ENCODE data around the gene LAMC1. TPM values are rescaled to one million over a fixed set of nuclear protein-coding genes. Genes with fewer than 3 reads are reported as not detected.
"Not testable (repeated sequence)": the region's sequence is repeated elsewhere in the genome, so short reads cannot be mapped to it uniquely, and the experiment has no call there.

LAMC1 gene
- total RNA-seq, 8 experiments from 2014 or later: 20.1 to 363 (median 140) TPM

- in situ Hi-C loops (cut with MboI; ENCODE audit: low pct_unique_long_range_greater_than_20kb in 2 of 9, low sequenced_read_pairs in 9 of 9, unreplicated experiment in 9 of 9): no loop called here
Measured at GRCh38 chr1:183140633-183141032, 117.4 kb downstream of the LAMC1 start.

DNA sequence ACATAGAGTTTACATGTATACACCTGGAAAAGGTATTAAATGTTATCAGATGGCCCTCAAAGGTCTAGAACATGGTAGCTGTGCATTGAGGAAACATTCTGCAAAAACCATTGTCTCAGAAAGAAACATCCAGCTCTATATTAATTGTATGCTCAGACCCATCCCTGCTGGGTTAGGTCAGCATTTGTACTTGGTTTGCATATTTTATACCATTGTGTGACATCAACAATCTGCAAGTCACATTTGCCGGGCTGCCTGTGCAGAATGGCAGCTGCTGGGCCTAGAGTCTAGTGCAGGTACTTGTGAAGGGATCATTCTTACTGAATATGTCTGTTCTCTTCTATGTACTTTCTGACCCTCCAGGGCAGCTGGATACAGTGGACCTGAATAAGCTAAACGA lies 119.0 kb downstream of the LAMC1 start:
- peaks cover 4 to 8% of the 10 kb centered on the region in 2 donors for H3K4me1 ChIP-seq (replicated peaks in 1 of 2)
- no peak overlapping the region for H3K27ac ChIP-seq
- in situ Hi-C loops (cut with MboI; ENCODE audit: low pct_unique_long_range_greater_than_20kb in 2 of 9, low sequenced_read_pairs in 9 of 9, unreplicated experiment in 9 of 9): no loop called here
- H3K4me3 ChIP-seq: no peak overlapping the region
- 0 to 95% (median 81%) methylated on average over 1 to 2 of the region's 2 CpGs; no CpG with 5 or more reads in 4 of the 10 experiments for WGBS, 10 experiments
- ATAC-seq (replicated peaks in 6 of 8): peak in 6 of 8 experiments; percentile 59 to 89 (median 71)

More at GRCh38 chr1:183140633-183141032, 117.4 kb downstream of the LAMC1 start:
- ATAC-seq (replicated peaks in 6 of 8): no peak
- Histone ChIP-seq H3K27ac (no peak overlapping the region), H3K4me3 (no peak overlapping the region), H3K4me1 (replicated peaks in 1 of 2) (peaks cover 4 to 8% of the 10 kb centered on the region in 2 donors)

DNA sequence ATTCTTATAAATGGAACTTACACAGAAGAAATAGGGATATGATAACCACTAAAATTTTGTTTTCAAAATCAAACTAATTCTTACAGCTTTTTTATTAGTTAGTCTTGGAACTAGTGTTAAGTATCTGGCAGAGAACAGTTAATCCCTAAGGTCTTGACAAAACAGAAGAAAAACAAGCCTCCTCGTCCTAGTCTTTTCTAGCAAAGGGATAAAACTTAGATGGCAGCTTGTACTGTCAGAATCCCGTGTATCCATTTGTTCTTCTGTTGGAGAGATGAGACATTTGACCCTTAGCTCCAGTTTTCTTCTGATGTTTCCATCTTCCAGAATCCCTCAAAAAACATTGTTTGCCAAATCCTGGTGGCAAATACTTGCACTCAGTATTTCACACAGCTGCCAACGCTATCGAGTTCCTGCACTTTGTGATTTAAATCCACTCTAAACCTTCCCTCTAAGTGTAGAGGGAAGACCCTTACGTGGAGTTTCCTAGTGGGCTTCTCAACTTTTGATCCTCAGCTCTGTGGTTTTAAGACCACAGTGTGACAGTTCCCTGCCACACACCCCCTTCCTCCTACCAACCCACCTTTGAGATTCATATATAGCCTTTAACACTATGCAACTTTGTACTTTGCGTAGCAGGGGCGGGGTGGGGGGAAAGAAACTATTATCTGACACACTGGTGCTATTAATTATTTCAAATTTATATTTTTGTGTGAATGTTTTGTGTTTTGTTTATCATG lies 120.5 kb downstream of the LAMC1 start:
- Histone ChIP-seq H3K4me1 (replicated peaks in 1 of 2) (peaks cover 4 to 8% of the 10 kb centered on the region in 2 donors), H3K4me3 (no peak overlapping the region), H3K27ac (no peak overlapping the region)
- no peak for ATAC-seq (replicated peaks in 6 of 8)
- in situ Hi-C loops (cut with MboI; ENCODE audit: low pct_unique_long_range_greater_than_20kb in 2 of 9, low sequenced_read_pairs in 9 of 9, unreplicated experiment in 9 of 9): no loop called here
- 69 to 100% (median 93%) methylated on average over 3 to 7 of the region's 7 CpGs; no CpG with 5 or more reads in 1 of the 10 experiments for WGBS, 10 experiments

- Histone ChIP-seq H3K4me3 (no peak overlapping the region), H3K27ac (no peak overlapping the region), H3K4me1 (replicated peaks in 1 of 2) (peaks cover 0 to 8% of the 10 kb centered on the region in 2 donors)
- ATAC-seq (replicated peaks in 6 of 8): no peak
- in situ Hi-C loops (cut with MboI; ENCODE audit: low pct_unique_long_range_greater_than_20kb in 2 of 9, low sequenced_read_pairs in 9 of 9, unreplicated experiment in 9 of 9): no loop called here
- WGBS, 10 experiments: 40 to 100% (median 57%) methylated on average over 2 to 3 of the region's 3 CpGs; no CpG with 5 or more reads in 4 of the 10 experiments
Measured at GRCh38 chr1:183144752-183145151, 121.5 kb downstream of the LAMC1 start.

DNA sequence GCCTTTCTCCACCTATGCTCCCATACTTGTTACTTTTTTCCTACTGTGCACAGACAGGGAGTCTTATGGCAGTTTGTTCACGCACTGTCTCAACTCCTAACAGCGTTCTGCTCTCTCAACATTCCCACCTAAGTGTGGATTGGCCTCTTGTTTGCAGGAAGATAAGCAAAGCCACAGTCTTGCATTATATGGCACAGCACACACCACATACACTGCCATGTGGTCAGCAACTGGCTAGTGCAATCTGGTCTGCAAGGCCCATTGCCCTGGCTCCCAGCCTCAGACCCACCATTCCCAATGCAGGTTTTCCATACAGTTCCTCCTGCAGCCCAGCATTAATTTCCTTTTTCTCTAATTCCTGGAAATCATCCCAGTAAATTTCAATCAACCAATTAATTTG lies 124.5 kb downstream of the LAMC1 start:
- ATAC-seq (replicated peaks in 6 of 8): peak in 1 of 8 experiments; percentile 8
- in situ Hi-C loops (cut with MboI; ENCODE audit: low pct_unique_long_range_greater_than_20kb in 2 of 9, low sequenced_read_pairs in 9 of 9, unreplicated experiment in 9 of 9): no loop called here
- WGBS, 10 experiments: 73 to 100% (median 95%) methylated on average over 1 to 2 of the region's 2 CpGs; no CpG with 5 or more reads in 5 of the 10 experiments
- Histone ChIP-seq H3K4me1 (replicated peaks in 1 of 2) (no peaks in the 10 kb centered on the region), H3K4me3 (no peak overlapping the region), H3K27ac (no peak overlapping the region)

GRCh38 chr1:183148599-183148998 lies 125.4 kb downstream of the LAMC1 start:
- Histone ChIP-seq H3K4me1 (replicated peaks in 1 of 2) (no peaks in the 10 kb centered on the region), H3K27ac (no peak overlapping the region), H3K4me3 (no peak overlapping the region)
- ATAC-seq (replicated peaks in 6 of 8): peak in 4 of 8 experiments; percentile 10 to 89 (median 80)
- in situ Hi-C loops (cut with MboI; ENCODE audit: low pct_unique_long_range_greater_than_20kb in 2 of 9, low sequenced_read_pairs in 9 of 9, unreplicated experiment in 9 of 9): no loop called here
- 0 to 87% (median 78%) methylated on average over 1 to 5 of the region's 5 CpGs for WGBS, 10 experiments

- peak in 3 of 8 experiments; percentile 10 to 45 (median 10) for ATAC-seq (replicated peaks in 6 of 8)
- in situ Hi-C loops (cut with MboI; ENCODE audit: low pct_unique_long_range_greater_than_20kb in 2 of 9, low sequenced_read_pairs in 9 of 9, unreplicated experiment in 9 of 9): no loop called here
Measured at GRCh38 chr1:183149273-183149672, 126.1 kb downstream of the LAMC1 start.

DNA sequence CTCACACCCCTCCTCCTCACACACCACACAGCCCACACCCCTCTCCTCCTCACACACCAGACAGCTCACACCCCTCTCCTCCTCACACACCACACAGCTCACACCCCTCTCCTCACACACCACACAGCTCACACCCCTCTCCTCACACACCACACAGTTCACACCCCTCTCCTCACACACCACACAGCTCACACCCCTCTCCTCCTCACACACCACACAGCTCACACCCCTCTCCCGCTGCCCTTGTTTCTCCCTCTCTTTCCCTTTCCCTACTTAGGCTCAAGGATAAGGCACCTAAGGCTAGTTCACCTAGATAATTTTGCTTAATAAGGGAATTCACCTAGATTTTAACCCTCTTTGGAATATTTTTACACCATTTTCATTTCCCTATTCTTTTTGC lies 126.8 kb downstream of the LAMC1 start:
- H3K27ac ChIP-seq; ATAC-seq (replicated peaks in 6 of 8); H3K4me1 ChIP-seq (replicated peaks in 1 of 2); H3K4me3 ChIP-seq; in situ Hi-C loops (cut with MboI; ENCODE audit: low pct_unique_long_range_greater_than_20kb in 2 of 9, low sequenced_read_pairs in 9 of 9, unreplicated experiment in 9 of 9): not testable (repeated sequence)
- WGBS, 10 experiments: 100% methylated on average over 1 of the region's 1 CpG; no CpG with 5 or more reads in 4 of the 10 experiments

More at GRCh38 chr1:183149273-183149672, 126.1 kb downstream of the LAMC1 start:
- no peak overlapping the region for H3K4me3 ChIP-seq
- WGBS, 10 experiments: 60 to 100% (median 100%) methylated on average over 1 of the region's 1 CpG; no CpG with 5 or more reads in 5 of the 10 experiments
- no peak overlapping the region for H3K27ac ChIP-seq
- H3K4me1 ChIP-seq (replicated peaks in 1 of 2): no peaks in the 10 kb centered on the region

- in situ Hi-C loops (cut with MboI; ENCODE audit: low pct_unique_long_range_greater_than_20kb in 2 of 9, low sequenced_read_pairs in 9 of 9, unreplicated experiment in 9 of 9): no loop called here
- ATAC-seq (replicated peaks in 6 of 8): no peak
- Histone ChIP-seq H3K27ac (no peak overlapping the region), H3K4me1 (replicated peaks in 1 of 2) (no peaks in the 10 kb centered on the region), H3K4me3 (no peak overlapping the region)
Measured at GRCh38 chr1:183150445-183150844, 127.2 kb downstream of the LAMC1 start.

DNA sequence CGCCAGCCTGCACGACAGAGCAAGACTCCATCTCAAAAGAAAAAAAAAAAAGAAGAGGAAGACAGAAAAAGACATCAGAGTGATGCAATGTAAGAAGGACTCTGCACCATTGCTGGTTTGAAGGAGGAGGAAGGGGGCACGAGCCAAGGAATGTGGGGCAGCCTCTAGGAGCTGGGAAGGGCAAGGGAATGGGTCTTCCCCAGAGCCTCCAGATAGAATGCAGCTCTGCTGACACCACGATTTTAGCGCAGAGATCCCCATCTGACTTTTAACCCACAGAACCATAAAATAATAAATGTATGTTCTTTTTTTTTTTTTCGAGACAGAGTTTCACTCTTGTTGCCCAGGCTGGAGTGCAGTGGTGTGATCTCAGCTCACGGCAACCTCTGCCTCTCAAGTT lies 129.0 kb downstream of the LAMC1 start:
- ATAC-seq (replicated peaks in 6 of 8): no peak
- 95 to 100% (median 98%) methylated on average over 1 to 7 of the region's 7 CpGs; no CpG with 5 or more reads in 1 of the 10 experiments for WGBS, 10 experiments

DNA sequence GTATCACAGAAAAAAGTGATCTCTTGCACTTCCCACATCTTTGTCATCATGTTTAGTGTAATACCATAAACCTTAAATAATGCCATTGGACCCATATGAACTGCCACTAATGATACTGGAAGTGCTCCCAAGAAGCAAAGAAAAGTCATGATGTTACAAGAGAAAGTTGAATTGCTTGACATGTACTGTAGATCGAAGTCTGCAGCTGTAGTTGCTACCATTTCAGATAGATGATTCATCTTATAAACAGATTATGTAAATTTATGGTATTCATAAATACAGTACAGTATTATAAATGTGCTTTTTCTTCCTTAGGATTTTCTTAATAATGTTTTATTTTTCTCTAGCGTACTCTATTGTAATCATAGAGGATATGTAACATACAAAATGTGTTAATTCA lies 132.7 kb downstream of the LAMC1 start:
- Histone ChIP-seq H3K4me3 (no peak overlapping the region), H3K27ac (no peak overlapping the region), H3K4me1 (replicated peaks in 1 of 2) (no peaks in the 10 kb centered on the region)
- in situ Hi-C loops (cut with MboI; ENCODE audit: low pct_unique_long_range_greater_than_20kb in 2 of 9, low sequenced_read_pairs in 9 of 9, unreplicated experiment in 9 of 9): no loop called here
- ATAC-seq (replicated peaks in 6 of 8): peak in 2 of 8 experiments; percentile 26 to 56
- 17 to 100% (median 77%) methylated on average over 1 to 2 of the region's 2 CpGs for WGBS, 10 experiments

More for the DNA sequence above, 129.0 kb downstream of the LAMC1 start:
- Histone ChIP-seq H3K27ac (no peak overlapping the region), H3K4me1 (replicated peaks in 1 of 2) (no peaks in the 10 kb centered on the region), H3K4me3 (no peak overlapping the region)
- in situ Hi-C loops (cut with MboI; ENCODE audit: low pct_unique_long_range_greater_than_20kb in 2 of 9, low sequenced_read_pairs in 9 of 9, unreplicated experiment in 9 of 9): no loop called here

DNA sequence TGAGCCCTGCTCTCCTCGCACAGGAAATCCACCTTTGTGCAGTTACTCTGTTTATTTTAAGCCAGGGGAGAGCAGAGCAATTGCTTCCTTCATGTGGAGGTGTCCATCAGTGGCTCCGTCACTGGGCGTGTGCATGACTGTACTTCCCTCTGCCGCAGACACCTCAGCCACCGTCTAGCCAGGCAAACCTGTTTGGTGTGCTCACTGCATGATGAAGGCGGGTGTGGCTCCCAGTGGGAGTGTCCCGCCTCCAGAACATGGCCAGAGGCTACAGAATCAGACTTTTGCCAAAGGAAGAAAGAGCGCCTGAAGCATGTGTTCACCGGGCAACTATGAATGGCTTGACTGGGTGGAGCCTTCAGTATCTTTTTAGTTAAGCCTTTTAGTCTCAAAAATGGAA lies 136.7 kb downstream of the LAMC1 start:
- 27 to 100% (median 75%) methylated on average over 1 to 9 of the region's 9 CpGs for WGBS, 10 experiments
- H3K4me3 ChIP-seq: no peak overlapping the region
- peaks cover 0 to 2% of the 10 kb centered on the region in 2 donors for H3K4me1 ChIP-seq (replicated peaks in 1 of 2)
- ATAC-seq (replicated peaks in 6 of 8): peak in 3 of 8 experiments; percentile 43 to 84 (median 77)
- in situ Hi-C loops (cut with MboI; ENCODE audit: low pct_unique_long_range_greater_than_20kb in 2 of 9, low sequenced_read_pairs in 9 of 9, unreplicated experiment in 9 of 9): no loop called here
- H3K27ac ChIP-seq: no peak overlapping the region

DNA sequence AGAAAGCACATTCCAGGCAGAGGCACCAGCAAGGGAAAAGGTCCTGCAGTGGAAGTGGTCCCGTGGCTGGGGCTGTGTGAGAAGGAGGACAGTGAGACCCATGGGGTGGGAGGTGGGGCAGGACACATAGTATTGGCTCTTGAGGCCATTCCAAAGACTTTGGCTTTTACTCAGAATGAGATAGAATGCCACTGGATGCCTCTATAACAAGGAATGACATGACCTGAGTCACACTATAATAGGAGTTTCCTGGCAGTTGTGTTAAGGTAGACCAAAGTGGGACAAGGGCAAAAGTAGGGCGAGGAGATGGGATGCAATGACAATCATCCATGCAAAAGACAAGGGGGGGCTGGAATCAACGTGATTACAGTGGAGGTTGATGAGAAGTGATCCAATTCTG lies 138.2 kb downstream of the LAMC1 start:
- in situ Hi-C loops (cut with MboI; ENCODE audit: low pct_unique_long_range_greater_than_20kb in 2 of 9, low sequenced_read_pairs in 9 of 9, unreplicated experiment in 9 of 9): no loop called here
- H3K4me1 ChIP-seq (replicated peaks in 1 of 2): peaks cover 0 to 2% of the 10 kb centered on the region in 2 donors
- ATAC-seq (replicated peaks in 6 of 8): no peak
- H3K27ac ChIP-seq: no peak overlapping the region
- H3K4me3 ChIP-seq: no peak overlapping the region
- 51 to 79% (median 75%) methylated on average over 2 to 3 of the region's 3 CpGs; no CpG with 5 or more reads in 1 of the 10 experiments for WGBS, 10 experiments

- no peak overlapping the region for H3K27ac ChIP-seq
- in situ Hi-C loops (cut with MboI; ENCODE audit: low pct_unique_long_range_greater_than_20kb in 2 of 9, low sequenced_read_pairs in 9 of 9, unreplicated experiment in 9 of 9): no loop called here
- no peak overlapping the region for H3K4me3 ChIP-seq
- 0 to 100% (median 78%) methylated on average over 1 to 3 of the region's 3 CpGs; no CpG with 5 or more reads in 2 of the 10 experiments for WGBS, 10 experiments
- H3K4me1 ChIP-seq (replicated peaks in 1 of 2): peaks cover 0 to 2% of the 10 kb centered on the region in 2 donors
- ATAC-seq (replicated peaks in 6 of 8): peak in 2 of 8 experiments; percentile 5 to 43
Measured at GRCh38 chr1:183163316-183163715, 140.1 kb downstream of the LAMC1 start.

Data from motor neuron (in vitro differentiated cells).